ENCODE results near the gene CYSRT1. TPM values are rescaled to one million over a fixed set of nuclear protein-coding genes. Genes with fewer than 3 reads are reported as not detected.

CYSRT1 gene
- total RNA-seq, 1 donor from 2014 or later: not detected

- no peak overlapping the region for H3K4me2 ChIP-seq
- Mint-ChIP-seq H3K27ac (no peak overlapping the region), H3K27me3 (ENCODE audit: insufficient read depth, low read depth) (peaks cover 6% of the 10 kb centered on the region), H3K4me3 (no peak overlapping the region), H3K9me3 (no peaks in the 10 kb centered on the region), H3K4me1 (peaks cover 29% of the 10 kb centered on the region), H3K36me3 (no peaks in the 10 kb centered on the region)
- peaks cover 14% of the 10 kb centered on the region for H3K79me2 ChIP-seq (ENCODE audit: low read depth)
- no peak overlapping the region for H2AFZ ChIP-seq (replicated peaks)
- H3F3A ChIP-seq (ENCODE audit: low read depth): peaks cover 10% of the 10 kb centered on the region
- H3K4me1 ChIP-seq: peaks cover 5% of the 10 kb centered on the region
- peaks cover 53% of the 10 kb centered on the region for H4K20me1 ChIP-seq (ENCODE audit: low read depth)
- no peaks in the 10 kb centered on the region for H3K36me3 ChIP-seq
- H3K9me3 ChIP-seq (ENCODE audit: low read depth): no peaks in the 10 kb centered on the region
- H3K27ac ChIP-seq: no peak overlapping the region
- H3K9ac ChIP-seq: no peak overlapping the region
- TF ChIP-seq CTCF (IDR thresholded peaks at IDR 0.05) (no peak), EZH2 (IDR thresholded peaks at IDR 0.05) (no peak), EZH2phosphoT487 (IDR thresholded peaks at IDR 0.05) (no peak)
- no peak for DNase-seq (ENCODE audit: low spot score)
- no peak overlapping the region for H3K4me3 ChIP-seq
- H3K27me3 ChIP-seq: no peaks in the 10 kb centered on the region
These were observed 33.1 kb upstream of the CYSRT1 start for GRCh38 chr9:137191691-137192447.

- peaks cover 6% of the 10 kb centered on the region for H3K27me3 Mint-ChIP-seq (ENCODE audit: insufficient read depth, low read depth)
- H3K36me3 ChIP-seq: no peaks in the 10 kb centered on the region
- H3K36me3 Mint-ChIP-seq: no peaks in the 10 kb centered on the region
- TF ChIP-seq EZH2phosphoT487 (IDR thresholded peaks at IDR 0.05): no peak
- TF ChIP-seq CTCF (IDR thresholded peaks at IDR 0.05): no peak
- TF ChIP-seq EZH2 (IDR thresholded peaks at IDR 0.05): no peak
- no peak overlapping the region for H3K9ac ChIP-seq
- no peaks in the 10 kb centered on the region for H3K9me3 Mint-ChIP-seq
- no peaks in the 10 kb centered on the region for H3K9me3 ChIP-seq (ENCODE audit: low read depth)
- peaks cover 10% of the 10 kb centered on the region for H3F3A ChIP-seq (ENCODE audit: low read depth)
- H3K27me3 ChIP-seq: no peaks in the 10 kb centered on the region
- no peak overlapping the region for H3K4me3 Mint-ChIP-seq
- H3K27ac Mint-ChIP-seq: no peak overlapping the region
- peaks cover 26% of the 10 kb centered on the region for H3K4me1 Mint-ChIP-seq
- peaks cover 9% of the 10 kb centered on the region for H3K79me2 ChIP-seq (ENCODE audit: low read depth)
- H3K27ac ChIP-seq: no peak overlapping the region
- H2AFZ ChIP-seq (replicated peaks): no peak overlapping the region
- H3K4me3 ChIP-seq: no peak overlapping the region
- no peak overlapping the region for H3K4me2 ChIP-seq
- H4K20me1 ChIP-seq (ENCODE audit: low read depth): peaks cover 58% of the 10 kb centered on the region
- DNase-seq (ENCODE audit: low spot score): no peak
- H3K4me1 ChIP-seq: peaks cover 3% of the 10 kb centered on the region
These were observed 32.6 kb upstream of the CYSRT1 start for GRCh38 chr9:137192448-137192780.

- H3K27ac ChIP-seq: no peak overlapping the region
- Mint-ChIP-seq H3K27me3 (ENCODE audit: insufficient read depth, low read depth) (peaks cover 6% of the 10 kb centered on the region), H3K27ac (no peak overlapping the region), H3K4me3 (no peak overlapping the region), H3K36me3 (no peaks in the 10 kb centered on the region), H3K9me3 (no peaks in the 10 kb centered on the region), H3K4me1 (peaks cover 22% of the 10 kb centered on the region)
- no peak overlapping the region for H3K9ac ChIP-seq
- no peak for DNase-seq (ENCODE audit: low spot score)
- no peak overlapping the region for H3K4me2 ChIP-seq
- no peaks in the 10 kb centered on the region for H3K36me3 ChIP-seq
- no peak overlapping the region for H2AFZ ChIP-seq (replicated peaks)
- H4K20me1 ChIP-seq (ENCODE audit: low read depth): peaks cover 63% of the 10 kb centered on the region
- no peak overlapping the region for H3K4me3 ChIP-seq
- no peaks in the 10 kb centered on the region for H3K27me3 ChIP-seq
- no peaks in the 10 kb centered on the region for H3K9me3 ChIP-seq (ENCODE audit: low read depth)
- H3F3A ChIP-seq (ENCODE audit: low read depth): peaks cover 10% of the 10 kb centered on the region
- no peak for TF ChIP-seq EZH2 (IDR thresholded peaks at IDR 0.05)
- TF ChIP-seq CTCF (IDR thresholded peaks at IDR 0.05): no peak
- no peak for TF ChIP-seq EZH2phosphoT487 (IDR thresholded peaks at IDR 0.05)
- H3K4me1 ChIP-seq: no peaks in the 10 kb centered on the region
- peaks cover 9% of the 10 kb centered on the region for H3K79me2 ChIP-seq (ENCODE audit: low read depth)
These were observed 32.1 kb upstream of the CYSRT1 start for GRCh38 chr9:137192859-137193258.

Measured in neural progenitor cell (in vitro differentiated cells).